HG02852 (cell line): ENCODE results near the gene NRXN2.
"Not testable (repeated sequence)": the region's sequence is repeated elsewhere in the genome, so short reads cannot be mapped to it uniquely, and the experiment has no call there.

Experiments
- ATAC-seq: cut with Tn5 transposase; IDR thresholded peaks from one replicate; pipeline ENCODE4 v1.9.1; 2021; ENCODE audit warnings: mild to moderate bottlenecking, moderate library complexity; ENCODE audit not compliant: unreplicated experiment

NRXN2 gene

DNA sequence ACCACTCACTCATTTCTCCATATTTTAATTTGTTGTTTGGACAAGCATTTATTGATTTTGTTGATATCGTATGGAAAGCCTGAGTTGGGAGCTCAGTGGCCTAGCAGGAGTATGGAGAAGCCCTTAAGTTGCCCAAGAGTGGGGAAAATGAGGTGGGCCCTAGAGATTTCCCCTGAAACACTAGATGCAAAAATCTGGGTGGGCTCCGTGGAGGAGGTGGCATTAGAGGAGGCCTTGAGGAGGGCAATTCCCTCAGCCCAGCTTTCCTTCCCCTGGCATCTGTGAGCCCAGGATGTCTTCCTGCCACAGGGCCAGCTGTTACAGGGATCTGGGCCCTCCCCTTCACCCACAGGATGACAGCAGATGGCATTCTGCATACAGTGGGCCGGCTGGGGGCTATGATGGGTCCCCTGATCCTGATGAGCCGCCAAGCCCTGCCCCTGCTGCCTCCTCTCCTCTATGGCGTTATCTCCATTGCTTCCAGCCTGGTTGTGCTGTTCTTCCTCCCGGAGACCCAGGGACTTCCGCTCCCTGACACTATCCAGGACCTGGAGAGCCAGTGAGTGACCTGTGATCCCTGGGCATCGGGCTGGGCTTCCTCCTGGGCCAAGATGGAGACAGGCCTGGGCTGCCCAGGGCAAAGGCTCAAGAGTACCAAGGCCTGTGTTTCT lies 153.6 kb downstream of the NRXN2 start:
- ATAC-seq, result no peak

DNA sequence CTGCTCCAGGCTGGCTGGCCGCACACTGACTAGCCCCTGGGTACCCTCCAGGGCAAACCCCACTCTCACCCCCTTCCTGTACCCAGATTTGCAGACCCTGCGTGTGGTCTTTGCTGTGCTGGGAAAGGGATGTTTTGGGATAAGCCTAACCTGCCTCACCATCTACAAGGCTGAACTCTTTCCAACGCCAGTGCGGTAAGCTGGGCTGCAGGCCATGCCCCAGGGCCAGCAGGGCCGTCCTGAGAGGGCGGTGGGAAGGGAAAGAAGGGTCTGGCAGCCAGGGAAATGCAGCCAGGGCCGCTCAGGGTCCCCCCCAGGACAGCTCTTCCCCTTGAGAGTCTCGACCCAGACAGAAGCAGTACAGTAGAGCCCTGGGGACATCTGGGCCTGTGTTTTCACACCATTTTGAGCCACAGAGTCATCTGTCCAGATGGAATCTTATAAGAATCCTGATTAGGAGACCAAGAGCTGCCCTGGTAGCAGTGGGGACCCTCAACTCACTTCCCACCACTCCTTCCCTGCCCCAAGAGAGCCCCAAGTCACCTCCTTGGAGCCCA lies 154.3 kb downstream of the NRXN2 start:
- ATAC-seq, result no peak

DNA sequence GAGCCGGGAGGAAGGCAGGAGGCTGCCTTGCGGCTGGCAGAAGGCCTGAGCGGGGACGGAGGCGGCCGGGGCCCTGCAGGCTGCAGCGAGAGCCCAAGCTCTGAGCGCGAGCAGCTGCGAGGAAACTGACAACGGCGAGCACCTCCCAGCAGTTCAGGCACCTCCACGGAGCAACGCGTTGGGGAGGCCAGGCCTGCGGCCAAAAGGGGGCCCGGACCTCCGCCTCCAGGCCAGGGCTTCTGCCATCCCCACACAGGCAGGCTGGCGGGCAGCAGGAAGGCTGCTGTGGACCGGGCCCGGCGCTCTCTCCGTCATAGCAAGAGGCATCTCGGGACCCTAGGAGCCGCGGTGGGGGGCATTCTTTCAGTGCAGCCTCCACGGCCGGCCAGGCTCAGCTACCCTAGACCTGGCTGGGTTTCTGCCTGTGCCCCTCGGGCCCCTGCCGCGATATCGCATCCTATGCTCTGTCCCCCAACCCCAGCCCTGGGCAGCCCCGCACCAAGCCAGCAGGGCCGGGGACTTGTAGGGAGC lies 154.9 kb downstream of the NRXN2 start:
- no peak for ATAC-seq

DNA sequence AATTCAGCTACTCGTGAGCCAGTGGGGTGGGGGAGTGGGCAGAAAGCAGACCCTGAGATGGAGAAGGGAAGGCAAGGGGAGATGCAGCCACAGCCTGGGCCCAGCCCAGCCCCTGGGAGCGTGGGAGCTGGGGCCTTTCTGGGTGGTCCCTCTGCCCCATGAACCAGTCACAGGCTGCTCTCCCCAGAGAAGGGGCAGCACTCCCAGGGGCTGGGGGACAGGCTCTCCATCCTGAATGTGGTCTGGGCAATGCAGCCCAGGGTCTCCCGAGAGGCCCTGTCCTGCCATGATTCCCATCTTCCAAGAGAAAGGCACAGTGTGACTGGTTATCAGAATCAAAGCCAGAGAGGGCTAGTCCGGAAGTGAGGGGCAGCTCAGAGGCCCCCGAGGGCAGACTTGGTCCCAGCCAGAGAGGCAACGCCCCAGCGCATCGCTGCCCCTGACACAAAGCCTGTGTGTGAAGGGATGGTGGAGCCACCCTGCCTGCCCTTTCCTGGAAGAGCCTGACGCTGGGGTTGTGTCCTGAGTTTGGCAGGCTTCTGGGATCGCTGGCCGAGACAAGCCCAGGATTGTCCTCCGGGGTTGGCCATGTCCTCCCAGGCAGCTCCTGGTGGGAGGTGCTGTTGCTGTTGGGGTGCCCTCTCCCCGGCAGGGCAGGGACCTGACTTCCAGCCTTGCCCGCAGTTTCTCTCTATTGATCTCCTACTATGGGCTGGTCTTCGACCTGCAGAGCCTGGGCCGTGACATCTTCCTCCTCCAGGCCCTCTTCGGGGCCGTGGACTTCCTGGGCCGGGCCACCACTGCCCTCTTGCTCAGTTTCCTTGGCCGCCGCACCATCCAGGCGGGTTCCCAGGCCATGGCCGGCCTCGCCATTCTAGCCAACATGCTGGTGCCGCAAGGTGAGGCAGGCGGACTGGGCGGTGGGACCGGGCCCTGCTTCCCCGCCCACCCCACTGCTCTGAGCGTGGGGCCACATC lies 155.8 kb downstream of the NRXN2 start:
- no peak for ATAC-seq

DNA sequence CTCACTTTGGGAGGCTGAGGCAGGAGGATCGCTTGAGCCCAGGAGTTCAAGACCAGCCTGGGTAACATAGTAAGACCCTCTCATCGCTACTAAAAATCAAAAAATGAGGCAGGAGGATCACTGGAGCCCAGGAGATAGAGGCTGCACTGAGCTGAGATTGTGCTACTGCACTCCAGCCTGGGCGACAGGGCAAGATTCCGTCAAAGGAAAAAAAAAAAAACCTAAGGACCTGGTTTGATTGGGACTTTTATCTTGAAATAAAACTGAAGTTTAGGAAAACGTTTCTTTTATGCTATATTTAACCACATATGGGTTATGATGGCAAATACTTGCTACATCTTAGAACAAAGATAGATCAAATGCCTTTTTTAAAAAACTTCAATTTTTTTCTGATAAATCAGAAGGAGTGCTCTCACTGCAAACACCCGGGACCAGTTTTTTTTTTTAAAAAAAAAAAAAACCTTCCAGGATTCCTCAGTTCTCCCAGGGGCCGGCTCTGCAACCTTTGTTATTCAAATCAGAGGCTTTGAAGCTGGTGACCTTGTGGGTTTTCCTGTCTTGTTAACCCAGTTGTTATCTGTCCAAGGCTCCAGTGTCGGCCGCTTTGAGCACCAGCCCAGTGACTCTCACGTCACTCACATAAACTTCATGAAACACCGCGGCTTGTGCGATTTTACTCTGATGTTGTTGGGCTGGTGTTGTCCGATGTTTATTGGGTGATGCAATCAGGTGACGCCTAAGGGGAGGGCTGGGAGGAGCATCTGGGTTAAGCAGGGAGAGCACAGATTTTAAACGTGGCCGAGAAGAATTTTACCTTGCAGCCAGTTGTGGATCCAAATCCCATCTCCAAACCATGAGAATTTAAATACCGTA lies 156.7 kb downstream of the NRXN2 start:
- no peak for ATAC-seq

DNA sequence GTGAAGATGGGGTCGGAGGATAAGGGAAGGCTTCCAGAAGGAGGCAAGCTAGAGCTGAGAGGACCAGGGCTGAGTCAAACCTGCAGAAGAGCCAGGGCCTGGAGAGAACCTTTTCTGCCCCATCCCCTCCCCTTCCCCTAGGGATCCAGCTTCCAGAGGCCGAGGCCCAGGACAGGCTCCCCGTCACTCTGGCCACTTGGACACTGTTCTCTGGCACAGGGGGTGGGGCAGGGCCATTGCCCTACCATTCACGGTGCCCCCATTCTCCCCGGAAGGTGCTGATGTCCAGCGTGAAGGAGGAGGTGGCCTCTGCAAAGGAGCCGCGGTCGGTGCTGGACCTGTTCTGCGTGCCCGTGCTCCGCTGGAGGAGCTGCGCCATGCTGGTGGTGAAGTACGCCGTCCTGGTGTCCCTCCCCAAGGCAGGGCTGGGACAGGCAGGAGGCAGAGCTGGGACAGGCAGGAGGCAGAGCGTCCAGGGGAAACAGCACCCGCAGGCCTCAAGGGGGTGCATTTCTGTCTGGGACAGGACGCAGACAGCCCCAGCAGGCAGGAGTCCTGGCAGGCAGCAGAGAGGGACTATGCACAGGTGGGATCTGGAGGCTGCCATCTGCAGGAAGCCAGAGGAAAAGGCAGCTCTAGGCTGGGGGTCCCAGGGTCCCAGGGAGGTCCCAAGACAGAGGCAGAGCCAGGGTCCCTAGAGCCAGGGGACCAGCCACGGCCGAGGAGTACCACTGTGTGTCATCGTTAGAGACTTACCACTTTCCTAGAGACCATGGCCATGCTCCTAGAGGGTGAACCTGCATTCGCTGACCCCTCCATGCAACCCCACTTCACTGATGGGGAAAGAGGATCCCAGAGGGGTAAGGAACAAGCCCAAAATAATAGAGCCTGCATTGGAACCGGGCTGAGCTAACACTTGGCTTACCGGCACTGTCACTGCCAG lies 157.8 kb downstream of the NRXN2 start:
- ATAC-seq, result no peak

DNA sequence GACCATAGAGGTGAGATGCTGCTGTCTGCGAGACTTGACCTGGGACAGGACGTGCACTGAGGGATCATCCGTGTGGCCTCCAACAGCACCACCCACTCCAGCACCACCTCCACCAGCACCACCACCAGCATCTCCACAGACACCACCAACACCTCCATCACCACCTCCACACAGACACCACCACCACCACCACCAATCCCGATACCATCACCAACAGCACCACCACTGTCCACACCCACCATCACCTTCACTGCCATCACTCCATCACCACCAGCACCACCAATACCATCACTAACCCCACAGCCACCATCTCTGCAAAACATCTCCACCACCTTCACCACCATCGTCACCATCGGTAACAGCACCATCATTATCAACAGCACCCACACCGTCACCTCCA lies 158.6 kb downstream of the NRXN2 start:
- no peak for ATAC-seq

DNA sequence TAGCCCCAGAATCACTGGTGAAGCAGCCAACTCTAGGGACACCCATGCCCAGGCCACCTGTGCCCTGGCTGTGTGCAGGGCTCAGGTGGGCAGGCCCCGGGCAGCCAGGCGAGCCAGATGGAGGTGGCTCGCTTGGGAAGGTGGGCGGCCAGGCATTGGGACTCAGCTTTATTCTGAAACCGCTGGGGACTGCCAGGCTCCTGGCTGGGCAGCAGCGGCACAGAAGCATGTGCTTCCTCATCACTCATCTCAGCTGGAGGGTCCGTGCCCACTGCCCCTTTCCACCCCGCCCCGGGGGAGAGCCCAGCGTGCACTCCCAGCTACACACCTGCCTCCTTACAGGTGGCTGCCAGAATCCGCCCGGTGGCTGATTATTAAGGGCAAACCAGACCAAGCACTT lies 159.0 kb downstream of the NRXN2 start:
- no peak for ATAC-seq

DNA sequence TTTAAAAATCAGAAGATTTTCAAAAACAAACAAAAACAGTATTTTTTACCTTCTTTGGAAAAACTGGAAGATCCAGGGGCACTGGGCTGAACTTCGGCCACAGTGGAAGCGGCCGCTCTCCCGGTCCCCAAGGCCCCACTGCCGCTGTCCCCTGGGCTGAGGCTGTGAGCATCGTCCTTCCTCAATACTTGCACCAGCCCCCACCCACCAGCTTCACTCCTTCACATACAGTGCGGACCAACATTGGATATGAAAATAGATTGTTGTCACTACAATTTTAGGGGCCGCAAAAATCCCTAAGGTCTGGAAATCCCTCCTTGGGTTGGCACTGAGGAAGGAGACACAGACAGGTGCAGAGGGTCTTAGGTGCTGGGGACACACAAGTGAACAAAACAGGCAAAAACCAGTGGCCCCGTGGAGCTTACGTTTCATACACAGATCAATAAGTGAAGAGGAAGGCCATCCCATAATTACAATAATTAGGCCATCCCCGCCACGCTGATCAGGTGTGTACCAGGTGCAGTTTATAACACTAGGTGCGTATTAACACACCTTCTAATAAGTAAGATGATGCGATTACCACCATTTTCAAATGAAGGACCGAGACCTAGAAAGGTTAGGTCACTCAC lies 160.2 kb downstream of the NRXN2 start:
- ATAC-seq, result no peak

DNA sequence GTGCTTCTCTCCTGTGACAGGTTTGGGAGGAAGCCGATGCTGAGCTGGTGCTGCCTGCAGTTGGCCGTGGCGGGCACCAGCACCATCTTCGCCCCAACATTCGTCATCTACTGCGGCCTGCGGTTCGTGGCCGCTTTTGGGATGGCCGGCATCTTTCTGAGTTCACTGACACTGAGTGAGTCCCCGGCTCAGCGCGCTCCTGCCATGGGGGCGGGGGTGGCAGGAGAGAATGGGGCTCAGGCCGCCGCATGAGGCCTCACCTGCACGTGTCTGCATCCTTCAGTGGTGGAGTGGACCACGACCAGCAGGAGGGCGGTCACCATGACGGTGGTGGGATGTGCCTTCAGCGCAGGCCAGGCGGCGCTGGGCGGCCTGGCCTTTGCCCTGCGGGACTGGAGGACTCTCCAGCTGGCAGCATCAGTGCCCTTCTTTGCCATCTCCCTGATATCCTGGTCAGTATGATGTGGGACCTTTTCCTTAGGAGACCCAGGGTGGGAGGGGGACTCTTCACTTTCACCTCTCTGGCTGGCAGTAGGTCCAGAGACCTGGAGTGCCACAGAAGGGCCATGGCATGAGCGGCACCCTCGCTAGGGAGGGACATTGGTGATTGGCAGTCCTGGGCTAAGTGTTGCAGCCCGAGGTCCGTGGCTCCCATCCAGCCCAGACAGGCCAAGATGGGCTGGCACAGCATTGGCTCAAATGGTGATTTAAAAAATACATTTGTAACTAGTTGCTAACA lies 160.8 kb downstream of the NRXN2 start:
- ATAC-seq, result no peak

DNA sequence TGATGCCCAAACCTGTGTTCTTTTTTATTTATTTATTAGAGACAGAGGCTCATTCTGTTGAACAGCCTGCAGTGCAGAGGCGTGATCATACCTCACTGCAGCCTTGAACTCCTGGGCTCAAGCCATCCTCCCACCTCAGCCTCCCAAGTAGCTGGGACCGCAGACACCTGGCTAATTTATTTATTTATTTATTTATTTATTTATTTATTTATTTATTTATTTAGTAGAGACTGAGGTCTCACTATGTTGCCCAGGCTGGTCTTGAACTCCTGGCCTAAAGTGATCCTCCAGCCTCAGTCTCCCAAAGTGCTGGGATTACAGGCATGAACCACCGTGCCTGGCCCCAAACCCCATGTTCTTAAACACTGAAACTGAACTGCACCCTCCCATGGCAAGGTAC lies 161.6 kb downstream of the NRXN2 start:
- ATAC-seq, result not testable (repeated sequence)

DNA sequence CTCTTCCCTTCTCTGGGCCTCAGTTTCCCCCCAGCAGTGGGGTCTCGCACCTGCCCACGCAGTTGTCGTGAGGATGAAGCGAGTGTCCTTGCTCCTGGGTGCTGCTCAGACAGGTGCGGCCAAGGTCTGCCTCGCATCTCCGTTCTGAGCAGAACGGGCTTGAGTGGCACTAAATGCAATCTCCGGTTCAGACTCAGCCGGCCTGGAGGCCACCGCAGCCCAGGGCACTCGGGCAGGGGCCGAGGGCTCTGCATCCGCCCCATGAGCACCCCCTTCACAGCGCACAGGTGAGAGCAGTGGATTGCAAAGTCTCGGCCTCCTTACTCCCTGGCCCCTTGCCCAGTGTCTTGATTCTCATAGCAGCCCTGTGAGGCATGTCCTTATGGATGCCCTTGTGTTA lies 162.1 kb downstream of the NRXN2 start:
- ATAC-seq, result no peak

DNA sequence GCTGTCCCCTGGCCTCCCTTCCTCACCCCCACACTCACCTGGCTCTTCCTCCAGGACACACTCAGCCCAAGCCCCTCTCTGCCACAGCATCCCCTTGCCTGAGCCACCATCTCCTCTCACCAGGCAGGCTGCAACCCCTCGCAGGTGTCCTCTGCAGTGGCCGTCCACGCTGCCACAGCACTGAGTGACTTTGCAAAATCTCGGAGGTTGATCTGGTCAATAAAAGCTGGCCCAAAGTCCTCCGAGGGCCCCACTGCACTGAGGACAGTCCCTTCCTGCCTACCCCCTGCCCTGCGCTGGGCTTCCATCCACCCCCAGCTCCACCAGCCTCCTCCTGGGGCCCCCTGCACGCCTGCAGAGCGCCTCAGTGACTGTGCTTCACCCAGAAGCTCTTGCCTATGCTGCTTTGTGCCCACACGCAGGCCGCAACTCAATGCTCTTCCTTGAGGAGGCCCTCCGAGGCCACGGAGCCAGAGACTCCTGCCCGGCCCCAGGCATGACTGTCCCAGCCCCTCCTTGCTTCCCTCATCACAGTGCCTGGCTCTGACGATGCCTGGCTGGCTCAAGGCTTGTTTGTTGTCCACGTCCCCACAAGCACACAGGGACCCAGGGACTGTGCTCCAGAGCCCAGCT lies 162.7 kb downstream of the NRXN2 start:
- no peak for ATAC-seq

DNA sequence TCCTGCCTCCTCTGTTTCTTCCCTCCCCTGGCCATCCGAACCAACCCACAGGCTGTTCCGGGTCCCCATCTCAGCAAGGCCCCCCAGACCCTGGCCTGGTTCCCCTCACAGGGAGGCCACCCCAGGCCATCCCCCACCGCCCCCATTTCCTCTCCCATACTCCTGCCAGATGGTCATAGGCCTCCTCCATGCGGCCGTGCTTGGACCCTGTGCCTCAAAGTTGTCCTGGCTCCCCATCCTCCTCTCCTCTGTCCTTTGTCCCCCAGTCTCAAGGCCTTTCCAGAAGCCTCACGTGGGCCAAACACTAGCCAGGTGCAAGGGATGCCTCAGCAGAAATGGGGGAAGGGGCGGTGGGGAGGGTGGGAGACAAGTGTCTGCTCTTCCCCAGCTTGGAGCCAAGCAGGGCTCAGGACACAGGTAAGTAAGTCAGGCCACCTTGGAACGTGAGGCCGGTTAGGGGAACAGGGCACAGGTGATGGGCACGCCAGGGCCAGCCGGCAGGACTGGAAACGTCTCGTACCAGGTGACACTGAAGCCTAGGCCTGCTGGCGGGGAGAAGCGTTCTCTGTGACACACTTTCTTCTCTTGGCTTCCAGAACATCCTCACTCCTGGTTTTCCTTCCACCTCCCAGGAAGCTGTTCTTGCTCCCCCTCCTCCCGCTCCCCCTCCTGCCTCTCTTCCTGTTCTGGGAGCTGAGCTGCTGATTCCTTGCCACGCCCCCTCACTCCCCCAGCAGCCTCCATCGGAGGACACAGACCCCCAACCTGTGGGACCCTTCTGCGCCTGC lies 163.5 kb downstream of the NRXN2 start:
- no peak for ATAC-seq

DNA sequence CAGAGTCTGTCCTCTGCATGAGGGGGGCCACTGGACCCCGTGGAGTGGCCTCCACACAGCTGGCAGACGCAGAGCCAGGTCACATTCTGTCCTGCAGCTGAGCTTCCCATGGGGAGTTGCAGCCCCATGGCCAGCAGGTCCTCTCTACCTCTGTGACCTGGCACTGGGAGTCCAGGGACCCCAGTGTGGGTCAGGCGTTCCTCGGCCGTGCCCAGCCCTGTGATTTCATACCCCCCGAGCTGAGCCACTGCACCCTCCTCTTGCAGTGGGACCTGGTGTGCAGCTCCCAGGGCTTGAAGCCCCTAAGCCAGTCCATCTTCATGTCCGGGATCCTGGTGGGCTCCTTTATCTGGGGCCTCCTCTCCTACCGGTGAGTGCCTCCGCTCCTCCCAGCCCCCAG lies 164.1 kb downstream of the NRXN2 start:
- no peak for ATAC-seq

DNA sequence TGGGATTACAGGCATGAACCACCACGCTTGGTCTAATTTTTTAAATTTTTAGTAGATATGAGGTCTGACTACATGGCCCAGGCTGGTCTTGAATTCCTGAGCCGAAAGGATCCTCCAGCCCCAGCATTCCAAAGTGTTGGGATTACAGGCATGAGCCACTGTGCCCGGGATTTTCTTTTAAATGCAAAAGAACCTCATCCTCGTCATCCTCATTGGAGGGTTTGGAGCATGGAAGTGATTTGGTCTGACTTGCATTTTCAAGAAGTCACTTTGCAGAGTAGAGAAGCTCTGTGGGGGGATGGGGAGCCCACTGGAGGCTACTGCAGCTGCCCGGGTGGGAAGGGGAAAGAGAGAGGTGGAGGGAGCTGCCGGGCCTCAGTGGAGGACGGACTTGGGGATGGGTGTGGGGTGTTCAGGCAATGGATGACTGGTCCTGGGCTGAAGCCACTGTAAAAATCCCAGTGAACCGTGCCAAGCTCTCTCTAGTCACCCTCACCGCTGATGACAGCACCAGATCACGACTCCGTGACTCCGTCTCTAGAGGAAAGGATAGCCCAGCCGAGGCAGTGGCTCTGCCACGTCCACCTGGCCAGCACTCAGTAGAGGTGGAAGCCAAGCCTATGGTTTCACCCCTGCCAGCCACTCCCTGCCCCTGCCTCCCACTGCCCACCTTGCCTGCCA lies 164.8 kb downstream of the NRXN2 start:
- no peak for ATAC-seq
